Skin of body (tissue), 2 donors: ENCODE data around the gene SPATA1. TPM values are rescaled to one million over a fixed set of nuclear protein-coding genes. Genes with fewer than 3 reads are reported as not detected.
"Not testable (repeated sequence)": the region's sequence is repeated elsewhere in the genome, so short reads cannot be mapped to it uniquely, and the experiment has no call there.

Source experiments
- DNase-seq: peaks from one replicate; lab custom pipeline; 2025; lab: John Stamatoyannopoulos, UW
- total RNA-seq: library from RNA; depleted of rRNA; stranded (reverse); fragments of >200 nt; gene quantifications from one replicate; pipeline ENCODE4 v1.2.3, GENCODE V29; 2014

Gene SPATA1
- total RNA-seq, 1 donor from 2014 or later: 0.79 TPM

GRCh38 chr1:84587099-84587498 lies 80.9 kb downstream of the SPATA1 start:
- no peak for DNase-seq

GRCh38 chr1:84594959-84595358 lies 88.8 kb downstream of the SPATA1 start:
- not testable (repeated sequence) for DNase-seq

GRCh38 chr1:84597011-84597410 lies 90.8 kb downstream of the SPATA1 start:
- DNase-seq: no peak

GRCh38 chr1:84598418-84598817 lies 92.2 kb downstream of the SPATA1 start:
- no peak for DNase-seq

GRCh38 chr1:84598846-84599741 lies 92.9 kb downstream of the SPATA1 start:
- no peak for DNase-seq

GRCh38 chr1:84600796-84601195 lies 94.6 kb downstream of the SPATA1 start:
- DNase-seq: no peak

- no peak for DNase-seq
Observed at GRCh38 chr1:84603223-84603622, 97.0 kb downstream of the SPATA1 start.

- DNase-seq: no peak
Observed at GRCh38 chr1:84603941-84604830, 98.0 kb downstream of the SPATA1 start.

GRCh38 chr1:84605157-84605556 lies 99.0 kb downstream of the SPATA1 start:
- no peak for DNase-seq

GRCh38 chr1:84606977-84607376 lies 100.8 kb downstream of the SPATA1 start:
- no peak for DNase-seq

- no peak for DNase-seq
Observed at GRCh38 chr1:84611091-84611490, 104.9 kb downstream of the SPATA1 start.

- DNase-seq: no peak
Observed at GRCh38 chr1:84611796-84612195, 105.6 kb downstream of the SPATA1 start.

GRCh38 chr1:84613026-84613425 lies 106.8 kb downstream of the SPATA1 start:
- DNase-seq: no peak

- DNase-seq: no peak
Observed at GRCh38 chr1:84613887-84614286, 107.7 kb downstream of the SPATA1 start.

GRCh38 chr1:84615790-84616189 lies 109.6 kb downstream of the SPATA1 start:
- no peak for DNase-seq

Other genes starting within 250 kb of the SPATA1 start
- 1.7 TPM for gene SAMD13, start 204.7 kb upstream of the SPATA1 start, total RNA-seq
- gene DNASE2B, start 107.9 kb upstream of the SPATA1 start, total RNA-seq: not detected
- 30.2 TPM for gene RPF1, start 27.1 kb upstream of the SPATA1 start, total RNA-seq
- gene GNG5, start 195 bp downstream of the SPATA1 start, total RNA-seq: 23.3 TPM
- gene CTBS, start 68.1 kb downstream of the SPATA1 start, total RNA-seq: 8.0 TPM
- 10.6 TPM for gene SSX2IP, start 184.1 kb downstream of the SPATA1 start, total RNA-seq